HG03432 (cell line): ENCODE measurements around the gene INPP5A.
"Not testable (repeated sequence)": the region's sequence is repeated elsewhere in the genome, so short reads cannot be mapped to it uniquely, and the experiment has no call there.

Source experiments
- ATAC-seq: cut with Tn5 transposase; IDR thresholded peaks from one replicate; pipeline ENCODE4 v1.9.1; 2021; ENCODE audit warnings: mild to moderate bottlenecking, moderate library complexity; ENCODE audit not compliant: unreplicated experiment

INPP5A gene

GRCh38 chr10:132699411-132700155 is 162.0 kb downstream of the INPP5A start:
- ATAC-seq, result no peak

GRCh38 chr10:132700156-132701098 is 162.8 kb downstream of the INPP5A start:
- ATAC-seq, result no peak

- ATAC-seq, result no peak
Measured at GRCh38 chr10:132701099-132701845, 163.7 kb downstream of the INPP5A start.

GRCh38 chr10:132701846-132702190 is 164.2 kb downstream of the INPP5A start:
- ATAC-seq, result no peak

GRCh38 chr10:132702601-132703418 is 165.2 kb downstream of the INPP5A start:
- no peak for ATAC-seq

GRCh38 chr10:132703419-132704007 is 165.9 kb downstream of the INPP5A start:
- ATAC-seq, result no peak

GRCh38 chr10:132704008-132704814 is 166.6 kb downstream of the INPP5A start:
- ATAC-seq, result no peak

- not testable (repeated sequence) for ATAC-seq
Measured at GRCh38 chr10:132704815-132705064, 167.2 kb downstream of the INPP5A start.

GRCh38 chr10:132705173-132705572 is 167.6 kb downstream of the INPP5A start:
- ATAC-seq, result no peak

GRCh38 chr10:132705943-132706342 is 168.4 kb downstream of the INPP5A start:
- no peak for ATAC-seq

GRCh38 chr10:132706701-132707100 is 169.1 kb downstream of the INPP5A start:
- no peak for ATAC-seq

- no peak for ATAC-seq
Measured at GRCh38 chr10:132707121-132707775, 169.7 kb downstream of the INPP5A start.

GRCh38 chr10:132707776-132708171 is 170.2 kb downstream of the INPP5A start:
- ATAC-seq, result no peak

- no peak for ATAC-seq
Measured at GRCh38 chr10:132708441-132708840, 170.9 kb downstream of the INPP5A start.

GRCh38 chr10:132708936-132709335 is 171.3 kb downstream of the INPP5A start:
- no peak for ATAC-seq

- no peak for ATAC-seq
Measured at GRCh38 chr10:132709471-132709951, 171.9 kb downstream of the INPP5A start.

- no peak for ATAC-seq
Measured at GRCh38 chr10:132710036-132710686, 172.6 kb downstream of the INPP5A start.
